A673 (cell line): Measurements from ENCODE around the gene TTC24. TPM values are rescaled to one million over a fixed set of nuclear protein-coding genes. Genes with fewer than 3 reads are reported as not detected.
"Not testable (repeated sequence)": the region's sequence is repeated elsewhere in the genome, so short reads cannot be mapped to it uniquely, and the experiment has no call there.

ENCODE experiments used
- BruUV-seq: library from RNA; stranded (reverse); fragments of 400-500 nt; replicated peaks from 2 replicates; lab custom pipeline; 2021; lab: Mats Ljungman, UMichigan
- CTCF ChIA-PET: fragments of 300-600 bp; sonication (Branson Sonifier 250); formaldehyde crosslinking; loops from one replicate; lab custom pipeline; 2022; ENCODE audit warnings: antibody characterized with exemption; lab: Charles Lee
- POLR2A ChIA-PET: fragments of 300-600 bp; sonication (Branson Sonifier 250); formaldehyde crosslinking; loops from one replicate; lab custom pipeline; 2022; ENCODE audit warnings: antibody characterized with exemption; ENCODE audit not compliant: low non-redundant PET; lab: Charles Lee
- DNase-seq: peaks from one replicate; pipeline ENCODE4 v3.0.0-alpha.2; 2015; ENCODE audit warnings: low spot score
- H3K27ac ChIP-seq: fragments of 200-600 bp; sonication (generic); 2 replicates; pipeline ENCODE4 v1.5.1; 2016; ENCODE audit warnings: mixed run types, low read depth, mild to moderate bottlenecking, mixed read lengths, antibody characterized with exemption, low read length; ENCODE audit not compliant: poor library complexity, severe bottlenecking
- H3K27me3 ChIP-seq: fragments of 200-600 bp; sonication (generic); replicated peaks from 2 replicates; pipeline ENCODE4 v1.6.1; 2017; ENCODE audit warnings: mixed run types, low read depth, mild to moderate bottlenecking, mixed read lengths, antibody characterized with exemption, low read length; ENCODE audit not compliant: insufficient read depth, poor library complexity
- H3K36me3 ChIP-seq: fragments of 200-600 bp; sonication (generic); 2 replicates; pipeline ENCODE4 v1.6.1; 2016; ENCODE audit warnings: mixed run types, mild to moderate bottlenecking, mixed read lengths, antibody characterized with exemption, low read length; ENCODE audit not compliant: insufficient read depth, poor library complexity, severe bottlenecking
- H3K4me1 ChIP-seq: fragments of 200-600 bp; sonication (generic); 2 replicates; pipeline ENCODE4 v1.6.1; 2017; ENCODE audit warnings: mixed run types, mild to moderate bottlenecking, mixed read lengths, antibody characterized with exemption, low read length; ENCODE audit not compliant: insufficient read depth, poor library complexity, severe bottlenecking
- H3K4me3 ChIP-seq: fragments of 200-600 bp; sonication (generic); 2 replicates; pipeline ENCODE4 v1.5.1; 2016; ENCODE audit warnings: low read depth, mixed run types, mild to moderate bottlenecking, mixed read lengths, low read length; ENCODE audit not compliant: poor library complexity, severe bottlenecking
- H3K9me3 ChIP-seq: fragments of 200-600 bp; sonication (generic); 2 replicates; pipeline ENCODE4 v1.6.1; 2016; ENCODE audit warnings: mixed run types, low read depth, mild to moderate bottlenecking, mixed read lengths, antibody characterized with exemption, low read length; ENCODE audit not compliant: poor library complexity, severe bottlenecking
- CTCF ChIP-seq: fragments of 300-800, 200-600 bp; sonication (generic); conservative IDR thresholded peaks from 2 replicates; pipeline ENCODE4 v1.5.1; 2017; ENCODE audit warnings: low read depth, mild to moderate bottlenecking, antibody characterized with exemption, low read length, moderate library complexity, mixed read lengths
- EZH2 ChIP-seq: fragments of 200-600 bp; sonication (generic); IDR thresholded peaks from 2 replicates; pipeline ENCODE4 v1.6.1; 2017; ENCODE audit warnings: borderline replicate concordance, low read depth, mild to moderate bottlenecking, mixed read lengths, antibody characterized with exemption, low read length; ENCODE audit not compliant: poor library complexity, severe bottlenecking
- intact Hi-C: fragments of 100-400 bp; cut with micrococcal nuclease; formaldehyde crosslinking; loops from one replicate; pipeline ENCODE4 v1.10.0; 2022; ENCODE audit not compliant: unreplicated experiment
- total RNA-seq: library from RNA; stranded (reverse); gene quantifications from 2 replicates; pipeline ENCODE4 v1.2.3, GENCODE V29; 2021

Gene TTC24
- total RNA-seq, 1 experiment from 2014 or later, result not detected

- POLR2A ChIA-PET, result no interaction called here
- intact Hi-C loops, result loop anchor here (1.0 to 5.0 kb wide), 2 partner anchors 129 to 227 kb away; no protein-coding TSS in a partner anchor
- H3K36me3 ChIP-seq, result no peaks in the 10 kb centered on the region
- H3K4me1 ChIP-seq, result no peaks in the 10 kb centered on the region
- peak; percentile 42 for DNase-seq
- H3K27ac ChIP-seq, result no peak overlapping the region
- no peaks in the 10 kb centered on the region for H3K9me3 ChIP-seq
- no peaks in the 10 kb centered on the region for H3K27me3 ChIP-seq
- H3K4me3 ChIP-seq, result no peak overlapping the region
- TF ChIP-seq EZH2, result no peak
- peak; percentile 70 for TF ChIP-seq CTCF
- CTCF ChIA-PET, result interaction anchor here (0.5 to 1.8 kb wide), 6 partner anchors 25 to 224 kb away, joined by 3 to 15 read pairs (median 3); no protein-coding TSS in a partner anchor
- BruUV-seq, result no TSS peak
Measured at GRCh38 chr1:156608981-156609380, 29.5 kb downstream of the TTC24 start.

GRCh38 chr1:156610072-156610471, 30.5 kb downstream of the TTC24 start:
- H3K9me3 ChIP-seq, H3K4me3 ChIP-seq, BruUV-seq, POLR2A ChIA-PET, CTCF ChIA-PET, H3K27me3 ChIP-seq, H3K4me1 ChIP-seq, DNase-seq, intact Hi-C loops, H3K27ac ChIP-seq, H3K36me3 ChIP-seq: not testable (repeated sequence)

GRCh38 chr1:156612666-156613065, 33.1 kb downstream of the TTC24 start:
- ChIA-PET POLR2A (no interaction called here), CTCF (interaction anchor here (0.6 to 1.2 kb wide), 3 partner anchors 9 to 11 kb away, joined by 3 to 4 read pairs (median 4); no protein-coding TSS in a partner anchor)
- H3K27ac ChIP-seq, result no peak overlapping the region
- no peak overlapping the region for H3K4me3 ChIP-seq
- no peak for TF ChIP-seq CTCF
- no TSS peak for BruUV-seq
- no peaks in the 10 kb centered on the region for H3K27me3 ChIP-seq
- intact Hi-C loops, result no loop called here
- no peak for DNase-seq
- no peaks in the 10 kb centered on the region for H3K36me3 ChIP-seq
- H3K4me1 ChIP-seq, result peaks cover 4% of the 10 kb centered on the region
- H3K9me3 ChIP-seq, result no peaks in the 10 kb centered on the region

GRCh38 chr1:156615946-156616345, 36.4 kb downstream of the TTC24 start:
- CTCF ChIA-PET, result no interaction called here
- TF ChIP-seq CTCF (no peak), EZH2 (no peak)
- DNase-seq, result no peak
- Histone ChIP-seq H3K4me3 (no peak overlapping the region), H3K9me3 (no peaks in the 10 kb centered on the region), H3K27ac (no peak overlapping the region), H3K27me3 (peaks cover 15% of the 10 kb centered on the region), H3K4me1 (peaks cover 4% of the 10 kb centered on the region), H3K36me3 (no peaks in the 10 kb centered on the region)
- no TSS peak for BruUV-seq
- POLR2A ChIA-PET, result no interaction called here
- intact Hi-C loops, result no loop called here
